Measurements from ENCODE around the gene LHFPL3. TPM values are rescaled to one million over a fixed set of nuclear protein-coding genes. Genes with fewer than 3 reads are reported as not detected.

Gene LHFPL3
- total RNA-seq, 1 experiment from 2014 or later, result not detected

DNA sequence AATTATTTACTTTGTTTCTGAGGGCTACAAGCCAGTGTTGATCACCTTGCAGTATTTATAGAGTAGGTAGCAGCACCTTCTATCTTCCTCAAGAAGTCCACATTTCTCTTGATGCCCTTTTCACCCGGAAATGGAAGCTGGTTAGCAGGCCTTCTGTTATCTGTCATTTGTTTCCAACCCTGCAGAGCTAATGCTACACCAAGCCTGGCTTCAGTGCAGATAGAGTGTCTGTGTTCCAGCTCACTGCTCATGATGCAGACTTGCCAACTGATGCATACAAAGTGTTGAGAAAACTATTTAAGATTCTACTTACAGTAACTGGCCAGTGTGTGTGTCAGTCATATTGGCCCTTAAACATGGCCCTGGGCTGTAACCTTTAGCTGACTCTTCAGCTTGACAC, 301.0 kb downstream of the LHFPL3 start:
- no peak overlapping the region for H3K27ac ChIP-seq
- no peak for TF ChIP-seq EZH2 (IDR thresholded peaks at IDR 0.05; ENCODE audit: low read depth)
- TF ChIP-seq, protein P1, sequence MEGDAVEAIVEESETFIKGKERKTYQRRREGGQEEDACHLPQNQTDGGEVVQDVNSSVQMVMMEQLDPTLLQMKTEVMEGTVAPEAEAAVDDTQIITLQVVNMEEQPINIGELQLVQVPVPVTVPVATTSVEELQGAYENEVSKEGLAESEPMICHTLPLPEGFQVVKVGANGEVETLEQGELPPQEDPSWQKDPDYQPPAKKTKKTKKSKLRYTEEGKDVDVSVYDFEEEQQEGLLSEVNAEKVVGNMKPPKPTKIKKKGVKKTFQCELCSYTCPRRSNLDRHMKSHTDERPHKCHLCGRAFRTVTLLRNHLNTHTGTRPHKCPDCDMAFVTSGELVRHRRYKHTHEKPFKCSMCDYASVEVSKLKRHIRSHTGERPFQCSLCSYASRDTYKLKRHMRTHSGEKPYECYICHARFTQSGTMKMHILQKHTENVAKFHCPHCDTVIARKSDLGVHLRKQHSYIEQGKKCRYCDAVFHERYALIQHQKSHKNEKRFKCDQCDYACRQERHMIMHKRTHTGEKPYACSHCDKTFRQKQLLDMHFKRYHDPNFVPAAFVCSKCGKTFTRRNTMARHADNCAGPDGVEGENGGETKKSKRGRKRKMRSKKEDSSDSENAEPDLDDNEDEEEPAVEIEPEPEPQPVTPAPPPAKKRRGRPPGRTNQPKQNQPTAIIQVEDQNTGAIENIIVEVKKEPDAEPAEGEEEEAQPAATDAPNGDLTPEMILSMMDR (conservative IDR thresholded peaks at IDR 0.05), result no peak

DNA sequence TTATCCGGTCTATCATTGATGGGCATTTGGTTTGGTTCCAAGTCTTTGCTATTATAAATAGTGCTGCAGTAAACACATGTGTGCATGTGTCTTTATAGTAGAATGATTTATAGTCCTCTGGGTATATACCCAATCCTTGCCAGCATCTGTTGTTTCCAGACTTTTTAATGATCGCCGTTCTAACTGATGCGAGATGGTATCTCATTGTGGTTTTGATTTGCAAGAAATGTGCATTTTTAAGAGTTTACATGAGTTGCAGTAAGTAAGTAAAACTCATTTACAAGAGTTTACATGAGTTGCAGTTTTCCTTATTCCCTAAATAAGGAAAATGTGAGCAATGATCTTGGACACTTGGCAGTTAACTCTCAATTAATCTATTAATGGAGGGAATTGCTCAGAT, 312.1 kb downstream of the LHFPL3 start:
- BruUV-seq (replicated peaks), result no TSS peak
- CTCF ChIA-PET, result no interaction called here

More for the DNA sequence above, 301.0 kb downstream of the LHFPL3 start:
- Histone ChIP-seq H3K79me2 (ENCODE audit: low read depth) (no peaks in the 10 kb centered on the region), H3K27me3 (ENCODE audit: insufficient read depth, low read depth) (no peaks in the 10 kb centered on the region), H3K4me2 (no peak overlapping the region), H3F3A (ENCODE audit: insufficient read depth, low read depth) (no peaks in the 10 kb centered on the region), H2AFZ (no peak overlapping the region), H3K4me3 (no peak overlapping the region), H3K4me1 (replicated peaks; ENCODE audit: insufficient read depth) (no peaks in the 10 kb centered on the region), H4K20me1 (ENCODE audit: insufficient read depth) (no peaks in the 10 kb centered on the region; the same call in 1 of the 2 replicates), H3K9me2 (ENCODE audit: insufficient read depth) (no peaks in the 10 kb centered on the region), H3K9me3 (ENCODE audit: insufficient read depth, low read depth) (no peaks in the 10 kb centered on the region; the same call in 1 of the 2 replicates), H3K36me3 (ENCODE audit: low read depth) (no peaks in the 10 kb centered on the region)
- CTCF ChIA-PET, result no interaction called here
- intact Hi-C loops (cut with micrococcal nuclease; ENCODE audit: unreplicated experiment), result no loop called here
- POLR2A ChIA-PET (ENCODE audit: unreplicated experiment), result no interaction called here
- DNase-seq, result no peak
- BruUV-seq (replicated peaks), result no TSS peak

DNA sequence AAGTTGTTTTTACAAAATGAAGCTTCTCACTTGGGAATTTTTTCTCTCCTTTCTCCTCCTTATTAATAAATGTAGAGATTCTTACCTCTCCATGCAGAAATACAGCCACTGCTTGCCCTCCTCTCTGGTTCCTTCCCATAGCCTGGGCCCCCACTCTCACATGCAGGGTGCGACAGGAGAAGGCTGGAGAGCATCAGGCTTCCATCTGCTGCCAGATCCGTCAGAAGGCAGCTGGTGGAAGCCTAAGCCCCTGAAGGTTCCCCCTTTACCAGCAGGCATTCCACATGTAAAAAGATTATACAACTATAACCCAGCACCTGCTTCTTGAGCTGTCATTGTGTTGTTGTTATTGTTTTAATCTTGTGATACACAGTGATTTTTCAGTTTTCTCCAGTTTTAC, 314.2 kb downstream of the LHFPL3 start:
- no peaks in the 10 kb centered on the region for H3K9me3 ChIP-seq (ENCODE audit: insufficient read depth, low read depth)
- no TSS peak for BruUV-seq (replicated peaks)
- no peaks in the 10 kb centered on the region for H3K9me2 ChIP-seq (ENCODE audit: insufficient read depth)
- ChIA-PET POLR2A (ENCODE audit: unreplicated experiment) (no interaction called here), CTCF (no interaction called here)
- no peak overlapping the region for H3K4me2 ChIP-seq
- H4K20me1 ChIP-seq (ENCODE audit: insufficient read depth), result no peaks in the 10 kb centered on the region
- TF ChIP-seq, protein P1 (conservative IDR thresholded peaks at IDR 0.05), result no peak
- TF ChIP-seq EZH2 (IDR thresholded peaks at IDR 0.05; ENCODE audit: low read depth), result no peak
- H2AFZ ChIP-seq, result no peak overlapping the region
- no peaks in the 10 kb centered on the region for H3K79me2 ChIP-seq (ENCODE audit: low read depth)
- H3K27ac ChIP-seq, result no peak overlapping the region
- intact Hi-C loops (cut with micrococcal nuclease; ENCODE audit: unreplicated experiment), result no loop called here
- no peaks in the 10 kb centered on the region for H3F3A ChIP-seq (ENCODE audit: insufficient read depth, low read depth)
- H3K36me3 ChIP-seq (ENCODE audit: low read depth), result no peaks in the 10 kb centered on the region
- no peak overlapping the region for H3K4me3 ChIP-seq
- peaks cover 23% of the 10 kb centered on the region; the same call in 1 of the 2 replicates for H3K27me3 ChIP-seq (ENCODE audit: insufficient read depth, low read depth)
- no peaks in the 10 kb centered on the region for H3K4me1 ChIP-seq (replicated peaks; ENCODE audit: insufficient read depth)
- no peak for DNase-seq

More for the DNA sequence above, 312.1 kb downstream of the LHFPL3 start:
- no peak overlapping the region for H3K27ac ChIP-seq
- no peaks in the 10 kb centered on the region for H3K9me3 ChIP-seq (ENCODE audit: insufficient read depth, low read depth)
- DNase-seq, result no peak
- H3K4me2 ChIP-seq, result no peak overlapping the region
- no peak overlapping the region for H2AFZ ChIP-seq
- H3F3A ChIP-seq (ENCODE audit: insufficient read depth, low read depth), result no peaks in the 10 kb centered on the region
- POLR2A ChIA-PET (ENCODE audit: unreplicated experiment), result no interaction called here
- H3K79me2 ChIP-seq (ENCODE audit: low read depth), result no peaks in the 10 kb centered on the region
- no peak for TF ChIP-seq EZH2 (IDR thresholded peaks at IDR 0.05; ENCODE audit: low read depth)
- TF ChIP-seq, protein P1 (conservative IDR thresholded peaks at IDR 0.05), result no peak
- H3K4me1 ChIP-seq (replicated peaks; ENCODE audit: insufficient read depth), result no peaks in the 10 kb centered on the region
- H3K36me3 ChIP-seq (ENCODE audit: low read depth), result no peaks in the 10 kb centered on the region
- no peak overlapping the region for H3K4me3 ChIP-seq
- no peaks in the 10 kb centered on the region for H3K9me2 ChIP-seq (ENCODE audit: insufficient read depth)
- H4K20me1 ChIP-seq (ENCODE audit: insufficient read depth), result no peaks in the 10 kb centered on the region
- peaks cover 14% of the 10 kb centered on the region; the same call in 1 of the 2 replicates for H3K27me3 ChIP-seq (ENCODE audit: insufficient read depth, low read depth)
- intact Hi-C loops (cut with micrococcal nuclease; ENCODE audit: unreplicated experiment), result no loop called here
